Fibroblast of pulmonary artery (primary cell): ENCODE results near the gene POLD2.

Source experiments
- DNase-seq: peaks from one replicate; pipeline ENCODE4 v3.0.0-alpha.2; 2010; ENCODE audit warnings: low read depth
- H3K4me3 ChIP-seq: replicated peaks from 2 replicates; pipeline ENCODE4 v1.5.1; 2011; ENCODE audit warnings: low read depth, mild to moderate bottlenecking, control low read depth, low read length, moderate library complexity
- CTCF ChIP-seq: IDR thresholded peaks from 2 replicates; pipeline ENCODE4 v1.5.1; 2011; ENCODE audit warnings: mild to moderate bottlenecking, control low read depth, low read length, inconsistent platforms; ENCODE audit errors: missing control alignments

The POLD2 gene

GRCh38 chr7:44124822-44125202, 1.5 kb upstream of the POLD2 start:
- TF ChIP-seq CTCF: no peak
- H3K4me3 ChIP-seq: no peak overlapping the region
- no peak for DNase-seq

- DNase-seq: no peak
- H3K4me3 ChIP-seq: peak overlapping the region; percentile 73
- no peak for TF ChIP-seq CTCF
Measured at GRCh38 chr7:44122529-44122928, 819 bp downstream of the POLD2 start.

- no peak for DNase-seq
- TF ChIP-seq CTCF: no peak
- no peak overlapping the region for H3K4me3 ChIP-seq
Measured at GRCh38 chr7:44121761-44122420, 1.5 kb downstream of the POLD2 start.

GRCh38 chr7:44120395-44120794, 3.0 kb downstream of the POLD2 start:
- DNase-seq: no peak
- H3K4me3 ChIP-seq: no peak overlapping the region
- no peak for TF ChIP-seq CTCF

GRCh38 chr7:44119829-44120380, 3.4 kb downstream of the POLD2 start:
- DNase-seq: no peak
- TF ChIP-seq CTCF: no peak
- H3K4me3 ChIP-seq: no peak overlapping the region

- H3K4me3 ChIP-seq: no peak overlapping the region
- TF ChIP-seq CTCF: no peak
- no peak for DNase-seq
Measured at GRCh38 chr7:44117801-44118429, 5.4 kb downstream of the POLD2 start.
